Vagina (tissue), 2 donors: Measurements from ENCODE around the gene ENPP6. TPM values are rescaled to one million over a fixed set of nuclear protein-coding genes. Genes with fewer than 3 reads are reported as not detected.
"Not testable (repeated sequence)": the region's sequence is repeated elsewhere in the genome, so short reads cannot be mapped to it uniquely, and the experiment has no call there.

Experiments used
- DNase-seq, 2 donors: peaks; one replicate each; pipeline ENCODE4 v3.0.0-alpha.2; 2017; ENCODE audit errors: extremely low spot score in 2 of 2
- H3K27ac ChIP-seq: fragments of 200-600 bp; sonication (generic); one replicate; pipeline ENCODE4 v1.5.1; 2019
- H3K27me3 ChIP-seq: fragments of 200-600 bp; sonication (generic); one replicate; pipeline ENCODE4 v1.5.1; 2019
- H3K36me3 ChIP-seq, 2 donors: fragments of 200-600 bp; sonication (generic); one replicate each; pipeline ENCODE4 v1.5.1; 2017 to 2019
- H3K4me1 ChIP-seq: fragments of 200-600 bp; sonication (generic); one replicate; pipeline ENCODE4 v1.5.1; 2019
- H3K4me3 ChIP-seq, 2 donors: fragments of 200-600 bp; sonication (generic); 1 replicate in 1 of 2; 2 replicates in 1 of 2; pipeline ENCODE4 v1.5.1; 2016 to 2019
- H3K9me3 ChIP-seq: fragments of 200-600 bp; sonication (generic); one replicate; pipeline ENCODE4 v1.5.1; 2019
- POLR2A ChIP-seq, 2 donors: fragments of 450-650 bp; IDR thresholded peaks; one replicate each; pipeline ENCODE4 v1.6.1; 2017; ENCODE audit warnings: antibody characterized with exemption in 2 of 2, mild to moderate bottlenecking in 2 of 2, moderate library complexity in 2 of 2
- POLR2AphosphoS5 ChIP-seq, 2 donors: sonication (generic); formaldehyde crosslinking; IDR thresholded peaks; one replicate each; pipeline ENCODE4 v1.9.0; 2017; ENCODE audit warnings: antibody characterized with exemption in 2 of 2, mild to moderate bottlenecking in 2 of 2, low read depth in 1 of 2; ENCODE audit not compliant: insufficient read depth in 1 of 2
- intact Hi-C: fragments of 100-400 bp; cut with DNase I; formaldehyde crosslinking; loops from one replicate; pipeline ENCODE4 v1.15.1; 2023
- total RNA-seq: library from RNA; depleted of rRNA; stranded (reverse); fragments of >200 nt; gene quantifications from one replicate; pipeline ENCODE4 v1.2.3, GENCODE V29; 2016
- TF ChIP-seq, protein P1 (sequence below), 3 experiments: fragments of 450-650 bp in 2 of 3; fragments of 200-600 bp in 1 of 3; sonication (generic) in 1 of 3; IDR thresholded peaks; one replicate each; pipeline ENCODE4 v1.5.1; 2017 to 2019; ENCODE audit warnings: antibody characterized with exemption in 3 of 3, mild to moderate bottlenecking in 2 of 3, moderate library complexity in 2 of 3

Gene ENPP6
- total RNA-seq, 1 donor from 2014 or later = 0.98 TPM

DNA sequence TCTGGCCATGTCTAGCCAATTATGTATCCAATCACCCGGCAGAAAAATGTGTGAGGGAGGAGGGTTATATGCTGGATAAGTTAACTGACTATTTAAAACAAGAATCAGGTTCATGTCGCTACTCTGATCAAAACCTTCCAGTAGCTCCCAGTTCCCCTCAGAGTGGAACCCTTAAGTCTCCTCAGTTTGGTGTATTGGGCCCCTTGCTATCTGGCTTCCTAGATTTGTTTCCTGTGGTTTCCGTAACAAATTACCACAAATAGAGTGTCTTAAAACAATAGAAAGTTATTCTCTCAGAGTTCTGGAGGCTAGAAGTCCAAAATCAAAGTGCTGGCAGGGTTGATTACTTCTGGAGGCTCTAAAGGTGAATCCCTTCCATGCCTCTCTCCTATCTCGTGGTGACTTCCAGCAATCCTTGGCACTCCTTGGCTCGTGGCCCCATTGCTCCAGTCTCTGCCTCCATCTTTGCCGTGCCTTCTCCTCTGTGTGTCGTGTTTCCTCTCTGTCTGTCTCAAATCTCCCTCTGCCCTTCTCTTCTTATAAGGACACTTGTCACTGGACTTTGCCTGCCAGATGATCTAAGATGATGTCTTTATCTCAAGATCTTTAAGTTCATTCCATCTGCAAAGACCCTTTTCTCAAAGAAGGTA lies 10.5 kb upstream of the ENPP6 start:
- Histone ChIP-seq H3K27me3 (no peaks in the 10 kb centered on the region), H3K4me1 (no peaks in the 10 kb centered on the region), H3K4me3 (no peak overlapping the region), H3K27ac (no peak overlapping the region), H3K9me3 (no peaks in the 10 kb centered on the region), H3K36me3 (no peaks in the 10 kb centered on the region)
- TF ChIP-seq, protein P1, sequence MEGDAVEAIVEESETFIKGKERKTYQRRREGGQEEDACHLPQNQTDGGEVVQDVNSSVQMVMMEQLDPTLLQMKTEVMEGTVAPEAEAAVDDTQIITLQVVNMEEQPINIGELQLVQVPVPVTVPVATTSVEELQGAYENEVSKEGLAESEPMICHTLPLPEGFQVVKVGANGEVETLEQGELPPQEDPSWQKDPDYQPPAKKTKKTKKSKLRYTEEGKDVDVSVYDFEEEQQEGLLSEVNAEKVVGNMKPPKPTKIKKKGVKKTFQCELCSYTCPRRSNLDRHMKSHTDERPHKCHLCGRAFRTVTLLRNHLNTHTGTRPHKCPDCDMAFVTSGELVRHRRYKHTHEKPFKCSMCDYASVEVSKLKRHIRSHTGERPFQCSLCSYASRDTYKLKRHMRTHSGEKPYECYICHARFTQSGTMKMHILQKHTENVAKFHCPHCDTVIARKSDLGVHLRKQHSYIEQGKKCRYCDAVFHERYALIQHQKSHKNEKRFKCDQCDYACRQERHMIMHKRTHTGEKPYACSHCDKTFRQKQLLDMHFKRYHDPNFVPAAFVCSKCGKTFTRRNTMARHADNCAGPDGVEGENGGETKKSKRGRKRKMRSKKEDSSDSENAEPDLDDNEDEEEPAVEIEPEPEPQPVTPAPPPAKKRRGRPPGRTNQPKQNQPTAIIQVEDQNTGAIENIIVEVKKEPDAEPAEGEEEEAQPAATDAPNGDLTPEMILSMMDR (IDR thresholded peaks at IDR 0.05) = no peak
- TF ChIP-seq POLR2AphosphoS5 (IDR thresholded peaks at IDR 0.05; ENCODE audit: insufficient read depth in 1 of 2, low read depth in 1 of 2) (no peak), POLR2A (IDR thresholded peaks at IDR 0.05) (no peak)
- no peak for DNase-seq
- intact Hi-C loops = no loop called here

- Histone ChIP-seq H3K27ac (no peak overlapping the region), H3K36me3 (no peaks in the 10 kb centered on the region), H3K4me3 (no peak overlapping the region), H3K27me3 (no peaks in the 10 kb centered on the region), H3K4me1 (no peaks in the 10 kb centered on the region), H3K9me3 (no peaks in the 10 kb centered on the region)
- TF ChIP-seq POLR2A (IDR thresholded peaks at IDR 0.05) (no peak), POLR2AphosphoS5 (IDR thresholded peaks at IDR 0.05; ENCODE audit: insufficient read depth in 1 of 2, low read depth in 1 of 2) (no peak)
- TF ChIP-seq, protein P1 (IDR thresholded peaks at IDR 0.05) = no peak
- peak in 1 of 2 donors; percentile 28 for DNase-seq
- intact Hi-C loops = no loop called here
Measured at GRCh38 chr4:184216515-184216914, 1.2 kb downstream of the ENPP6 start.

DNA sequence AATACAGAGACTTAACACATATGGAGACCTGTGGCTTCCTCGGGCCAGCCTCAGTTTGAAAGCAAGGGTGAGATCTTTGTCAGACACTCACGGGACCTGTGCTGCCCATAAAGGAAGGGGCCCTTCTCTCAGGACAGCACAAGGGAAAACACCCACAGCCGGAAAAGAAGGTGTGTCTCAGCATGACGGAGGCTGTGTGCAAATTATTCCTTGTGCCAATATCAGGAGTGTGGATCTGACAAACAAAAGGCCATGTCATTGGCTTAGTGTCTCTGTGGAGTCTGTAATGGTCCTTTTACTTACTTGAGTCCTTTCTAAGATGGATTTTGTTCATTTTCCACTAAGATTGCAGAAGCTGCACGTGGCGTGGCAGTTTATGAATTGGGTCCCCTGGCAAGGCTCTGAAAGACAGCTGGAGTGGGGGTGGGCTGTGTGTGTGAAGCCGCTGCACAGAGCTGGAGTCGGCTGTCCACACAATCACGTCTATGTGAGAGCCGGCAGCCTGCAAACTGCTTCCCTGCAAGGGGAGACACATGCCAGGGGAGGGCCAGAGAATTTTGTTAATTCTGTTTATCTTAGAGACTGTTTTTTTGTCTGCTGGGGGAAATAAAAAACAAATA lies 1.9 kb downstream of the ENPP6 start:
- Histone ChIP-seq H3K27ac (no peak overlapping the region), H3K36me3 (no peaks in the 10 kb centered on the region), H3K9me3 (no peaks in the 10 kb centered on the region), H3K4me3 (no peak overlapping the region), H3K27me3 (no peaks in the 10 kb centered on the region), H3K4me1 (no peaks in the 10 kb centered on the region)
- peak in 1 of 2 donors; percentile 88 for DNase-seq
- intact Hi-C loops = no loop called here
- TF ChIP-seq, protein P1 (IDR thresholded peaks at IDR 0.05) = no peak
- TF ChIP-seq POLR2AphosphoS5 (IDR thresholded peaks at IDR 0.05; ENCODE audit: insufficient read depth in 1 of 2, low read depth in 1 of 2) = no peak
- TF ChIP-seq POLR2A (IDR thresholded peaks at IDR 0.05) = no peak

DNA sequence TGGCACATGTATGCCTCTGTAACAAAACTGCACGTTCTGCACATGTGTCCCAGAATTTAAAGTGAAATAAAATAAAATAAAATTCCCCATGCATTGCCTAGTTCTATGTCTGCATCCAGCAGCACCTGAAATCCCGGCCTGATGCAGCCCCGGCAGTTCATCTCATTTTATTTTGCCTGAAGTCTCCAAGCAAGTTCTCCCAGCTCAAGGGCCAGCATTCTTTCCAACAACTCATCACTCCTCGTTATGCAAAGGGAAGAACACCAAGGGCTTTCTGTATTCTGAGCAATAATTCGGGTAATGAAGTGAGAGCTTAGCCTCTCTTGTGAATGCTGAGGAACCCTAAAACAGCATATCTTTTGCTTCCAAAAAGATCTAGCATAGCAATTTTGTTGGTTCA lies 2.7 kb downstream of the ENPP6 start:
- TF ChIP-seq, protein P1 (IDR thresholded peaks at IDR 0.05) = no peak
- TF ChIP-seq POLR2AphosphoS5 (IDR thresholded peaks at IDR 0.05; ENCODE audit: insufficient read depth in 1 of 2, low read depth in 1 of 2) (no peak), POLR2A (IDR thresholded peaks at IDR 0.05) (no peak)
- Histone ChIP-seq H3K27me3 (no peaks in the 10 kb centered on the region), H3K36me3 (no peaks in the 10 kb centered on the region), H3K4me3 (no peak overlapping the region), H3K4me1 (no peaks in the 10 kb centered on the region), H3K9me3 (no peaks in the 10 kb centered on the region), H3K27ac (no peak overlapping the region)
- peak in 1 of 2 donors; percentile 58 for DNase-seq
- intact Hi-C loops = no loop called here

GRCh38 chr4:184207734-184208607 lies 9.7 kb downstream of the ENPP6 start:
- H3K4me1 ChIP-seq, H3K4me3 ChIP-seq, H3K9me3 ChIP-seq, H3K27ac ChIP-seq, H3K36me3 ChIP-seq, intact Hi-C loops, H3K27me3 ChIP-seq: not testable (repeated sequence)
- peak in 1 of 2 donors; percentile 58 for DNase-seq
